ENCODE results near the gene MRI1. TPM values are rescaled to one million over a fixed set of nuclear protein-coding genes. Genes with fewer than 3 reads are reported as not detected.

The MRI1 gene
- total and polyA plus RNA-seq, 2 donors from 2014 or later: 18.8 to 46.5 TPM

GRCh38 chr19:13799669-13800068 is 35.3 kb downstream of the MRI1 start:
- H3K4me1 ChIP-seq (ENCODE audit: control insufficient read depth in 2 of 3, insufficient read depth in 2 of 3, low read depth in 1 of 3, low read length in 3 of 3): peaks cover 0 to 13% (median 13%) of the 10 kb centered on the region in 3 donors
- TF ChIP-seq CTCF (IDR thresholded peaks at IDR 0.05; ENCODE audit: borderline replicate concordance, extremely low read depth, insufficient read depth): no peak
- H3K4me3 ChIP-seq (ENCODE audit: low read length in 3 of 3): no peak overlapping the region
- DNase-seq: no peak
- no peaks in the 10 kb centered on the region for H3K36me3 ChIP-seq (ENCODE audit: control insufficient read depth in 2 of 3, insufficient read depth in 3 of 3, low read length in 3 of 3)
- H3K9ac ChIP-seq (ENCODE audit: low read length in 3 of 3): no peak overlapping the region
- no peak for FAIRE-seq
- no peaks in the 10 kb centered on the region for H3K9me3 ChIP-seq (ENCODE audit: control insufficient read depth in 2 of 3, insufficient read depth in 1 of 3, low read length in 3 of 3)
- H3K27ac ChIP-seq (ENCODE audit: low read depth in 2 of 2, low read length in 2 of 2): no peak overlapping the region
- H3K27me3 ChIP-seq (ENCODE audit: control insufficient read depth, insufficient read depth, low read length): no peaks in the 10 kb centered on the region
- intact Hi-C loops (cut with DNase I): no loop called here

GRCh38 chr19:13803038-13803437 is 38.7 kb downstream of the MRI1 start:
- no peak for TF ChIP-seq CTCF (IDR thresholded peaks at IDR 0.05; ENCODE audit: borderline replicate concordance, extremely low read depth, insufficient read depth)
- DNase-seq: no peak
- no peak for FAIRE-seq
- Histone ChIP-seq H3K9me3 (ENCODE audit: control insufficient read depth in 2 of 3, insufficient read depth in 1 of 3, low read length in 3 of 3) (no peaks in the 10 kb centered on the region), H3K27ac (ENCODE audit: low read depth in 2 of 2, low read length in 2 of 2) (no peak overlapping the region), H3K9ac (ENCODE audit: low read length in 3 of 3) (no peak overlapping the region), H3K4me1 (ENCODE audit: control insufficient read depth in 2 of 3, insufficient read depth in 2 of 3, low read depth in 1 of 3, low read length in 3 of 3) (no peaks in the 10 kb centered on the region), H3K27me3 (ENCODE audit: control insufficient read depth, insufficient read depth, low read length) (no peaks in the 10 kb centered on the region), H3K4me3 (ENCODE audit: low read length in 3 of 3) (no peak overlapping the region), H3K36me3 (ENCODE audit: control insufficient read depth in 2 of 3, insufficient read depth in 3 of 3, low read length in 3 of 3) (peaks cover 0 to 6% (median 2%) of the 10 kb centered on the region in 3 donors)
- intact Hi-C loops (cut with DNase I): no loop called here

- DNase-seq (peak in 2 of 5 donors; percentile 42), FAIRE-seq (no peak)
- intact Hi-C loops (cut with DNase I): no loop called here
- Histone ChIP-seq H3K9me3 (ENCODE audit: control insufficient read depth in 2 of 3, insufficient read depth in 1 of 3, low read length in 3 of 3) (no peaks in the 10 kb centered on the region), H3K4me1 (ENCODE audit: control insufficient read depth in 2 of 3, insufficient read depth in 2 of 3, low read depth in 1 of 3, low read length in 3 of 3) (no peaks in the 10 kb centered on the region), H3K27me3 (ENCODE audit: control insufficient read depth, insufficient read depth, low read length) (no peaks in the 10 kb centered on the region), H3K9ac (ENCODE audit: low read length in 3 of 3) (no peak overlapping the region), H3K36me3 (ENCODE audit: control insufficient read depth in 2 of 3, insufficient read depth in 3 of 3, low read length in 3 of 3) (peaks cover 0 to 9% (median 2%) of the 10 kb centered on the region in 3 donors), H3K4me3 (ENCODE audit: low read length in 3 of 3) (no peak overlapping the region), H3K27ac (ENCODE audit: low read depth in 2 of 2, low read length in 2 of 2) (no peak overlapping the region)
- no peak for TF ChIP-seq CTCF (IDR thresholded peaks at IDR 0.05; ENCODE audit: borderline replicate concordance, extremely low read depth, insufficient read depth)
Observed at GRCh38 chr19:13804830-13805683, 40.7 kb downstream of the MRI1 start.
